A673 (cell line): ENCODE data around the gene ZNF267. TPM values are rescaled to one million over a fixed set of nuclear protein-coding genes. Genes with fewer than 3 reads are reported as not detected.
"Not testable (repeated sequence)": the region's sequence is repeated elsewhere in the genome, so short reads cannot be mapped to it uniquely, and the experiment has no call there.

Source experiments
- Bru-seq: library from RNA; stranded (reverse); fragments of 400-500 nt; gene quantifications from one replicate; lab custom pipeline; 2021; lab: Mats Ljungman, UMichigan
- BruChase-seq, 2 experiments: library from RNA; stranded (reverse); fragments of 400-500 nt; gene quantifications; one replicate each; lab custom pipeline; 2021; lab: Mats Ljungman, UMichigan
- BruUV-seq: library from RNA; stranded (reverse); fragments of 400-500 nt; replicated peaks from 2 replicates; lab custom pipeline; 2021; lab: Mats Ljungman, UMichigan
- CTCF ChIA-PET: fragments of 300-600 bp; sonication (Branson Sonifier 250); formaldehyde crosslinking; loops from one replicate; lab custom pipeline; 2022; ENCODE audit warnings: antibody characterized with exemption; lab: Charles Lee
- POLR2A ChIA-PET: fragments of 300-600 bp; sonication (Branson Sonifier 250); formaldehyde crosslinking; loops from one replicate; lab custom pipeline; 2022; ENCODE audit warnings: antibody characterized with exemption; ENCODE audit not compliant: low non-redundant PET; lab: Charles Lee
- DNase-seq: peaks from one replicate; pipeline ENCODE4 v3.0.0-alpha.2; 2015; ENCODE audit warnings: low spot score
- H3K27ac ChIP-seq: fragments of 200-600 bp; sonication (generic); 2 replicates; pipeline ENCODE4 v1.5.1; 2016; ENCODE audit warnings: mixed run types, low read depth, mild to moderate bottlenecking, mixed read lengths, antibody characterized with exemption, low read length; ENCODE audit not compliant: poor library complexity, severe bottlenecking
- H3K27me3 ChIP-seq: fragments of 200-600 bp; sonication (generic); replicated peaks from 2 replicates; pipeline ENCODE4 v1.6.1; 2017; ENCODE audit warnings: mixed run types, low read depth, mild to moderate bottlenecking, mixed read lengths, antibody characterized with exemption, low read length; ENCODE audit not compliant: insufficient read depth, poor library complexity
- H3K36me3 ChIP-seq: fragments of 200-600 bp; sonication (generic); 2 replicates; pipeline ENCODE4 v1.6.1; 2016; ENCODE audit warnings: mixed run types, mild to moderate bottlenecking, mixed read lengths, antibody characterized with exemption, low read length; ENCODE audit not compliant: insufficient read depth, poor library complexity, severe bottlenecking
- H3K4me1 ChIP-seq: fragments of 200-600 bp; sonication (generic); 2 replicates; pipeline ENCODE4 v1.6.1; 2017; ENCODE audit warnings: mixed run types, mild to moderate bottlenecking, mixed read lengths, antibody characterized with exemption, low read length; ENCODE audit not compliant: insufficient read depth, poor library complexity, severe bottlenecking
- H3K4me3 ChIP-seq: fragments of 200-600 bp; sonication (generic); 2 replicates; pipeline ENCODE4 v1.5.1; 2016; ENCODE audit warnings: low read depth, mixed run types, mild to moderate bottlenecking, mixed read lengths, low read length; ENCODE audit not compliant: poor library complexity, severe bottlenecking
- H3K9me3 ChIP-seq: fragments of 200-600 bp; sonication (generic); 2 replicates; pipeline ENCODE4 v1.6.1; 2016; ENCODE audit warnings: mixed run types, low read depth, mild to moderate bottlenecking, mixed read lengths, antibody characterized with exemption, low read length; ENCODE audit not compliant: poor library complexity, severe bottlenecking
- EZH2 ChIP-seq: fragments of 200-600 bp; sonication (generic); IDR thresholded peaks from 2 replicates; pipeline ENCODE4 v1.6.1; 2017; ENCODE audit warnings: borderline replicate concordance, low read depth, mild to moderate bottlenecking, mixed read lengths, antibody characterized with exemption, low read length; ENCODE audit not compliant: poor library complexity, severe bottlenecking
- intact Hi-C: fragments of 100-400 bp; cut with micrococcal nuclease; formaldehyde crosslinking; loops from one replicate; pipeline ENCODE4 v1.10.0; 2022; ENCODE audit not compliant: unreplicated experiment
- long read RNA-seq: library from polyadenylated mRNA; stranded (forward); transcript quantifications from one replicate; pipeline ENCODE4 v2.0.0, GENCODE V29; 2022
- total RNA-seq: library from RNA; stranded (reverse); gene quantifications from 2 replicates; pipeline ENCODE4 v1.2.3, GENCODE V29; 2021
- TF ChIP-seq, protein P1 (sequence below): fragments of 300-800, 200-600 bp; sonication (generic); conservative IDR thresholded peaks from 2 replicates; pipeline ENCODE4 v1.5.1; 2017; ENCODE audit warnings: low read depth, mild to moderate bottlenecking, antibody characterized with exemption, low read length, moderate library complexity, mixed read lengths

The ZNF267 gene
- total RNA-seq, result 17.1 and 23.0 TPM in 2 replicates
- Bru-seq, nascent RNA, result percentile 91 among the genes with signal in this experiment
- BruChase-seq, experiment 1, labeled RNA remaining after a 2-hour chase, result percentile 74 among the genes with signal in this experiment
- percentile 57 among the genes with signal in this experiment for BruChase-seq, experiment 2, labeled RNA remaining after a 6-hour chase
- long read RNA-seq, full-length matches to known transcripts, result 44 of 45 reads
- long read RNA-seq, partial matches to known transcripts, result 0 of 45 reads
- long read RNA-seq, other reads (novel, unspliced or antisense), result 1 of 45 reads

DNA sequence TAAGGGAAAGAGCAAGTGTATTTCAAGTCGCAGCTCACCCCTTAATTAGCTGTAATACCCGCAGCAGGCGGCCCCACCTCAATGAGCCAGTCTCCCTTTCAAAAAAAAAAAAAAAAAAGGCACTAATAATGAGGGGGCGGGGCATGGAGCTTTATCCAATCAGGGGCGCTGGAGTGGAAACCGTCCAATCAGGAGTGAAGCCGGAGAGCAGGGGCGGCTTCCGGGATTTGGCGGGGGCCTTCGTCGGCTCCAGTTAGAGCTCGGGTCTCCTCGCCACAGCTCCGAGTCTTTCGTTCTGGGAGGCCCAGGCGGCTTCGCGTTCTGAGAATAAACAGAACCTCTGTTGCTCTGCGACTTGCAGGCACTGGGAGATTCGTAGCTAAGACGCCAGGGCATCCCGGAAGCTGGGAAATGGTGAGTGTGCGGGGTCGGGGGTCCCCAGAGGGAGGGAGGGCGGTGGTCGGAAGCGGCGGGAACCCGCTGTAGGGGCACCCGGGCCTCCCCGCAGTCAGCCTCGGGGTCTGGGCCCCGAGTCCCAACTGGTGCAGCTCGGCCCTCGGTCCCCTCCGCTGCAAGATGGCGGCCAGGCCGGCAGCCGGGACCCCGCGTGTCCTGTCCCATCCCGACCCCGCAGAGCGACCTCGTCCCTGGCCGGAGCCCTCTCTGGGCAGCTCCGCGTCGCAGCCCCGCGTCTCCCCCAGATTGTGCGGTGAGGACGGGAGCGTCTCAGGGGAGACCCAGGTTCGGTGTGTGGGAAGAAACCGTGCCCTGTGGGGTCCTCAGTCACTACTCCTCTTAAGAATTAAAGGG lies at the start of gene ZNF267:
TSS of gene ZNF267 (plus strand) at position 252 of the 810 bp plus-strand sequence. CDS start at position 412, 160 bp downstream.
- ChIA-PET CTCF (interaction anchor here (0.8 kb wide), 1 partner anchor 14 kb away, joined by 3 read pairs; no protein-coding TSS in a partner anchor), POLR2A (interaction anchor here (0.5 to 0.8 kb wide), 3 partner anchors 44 to 756 kb away, joined by 8 to 16 read pairs (median 14); partner anchors contain the start of gene KAT8)
- Histone ChIP-seq H3K27ac (peak within 1 kb of the TSS; percentile 95), H3K36me3 (no peaks in the 10 kb centered on the region), H3K27me3 (no peaks in the 10 kb centered on the region), H3K9me3 (no peaks in the 10 kb centered on the region), H3K4me3 (peak within 1 kb of the TSS; percentile 95), H3K4me1 (peaks cover 23% of the 10 kb centered on the region)
- TF ChIP-seq, protein P1, sequence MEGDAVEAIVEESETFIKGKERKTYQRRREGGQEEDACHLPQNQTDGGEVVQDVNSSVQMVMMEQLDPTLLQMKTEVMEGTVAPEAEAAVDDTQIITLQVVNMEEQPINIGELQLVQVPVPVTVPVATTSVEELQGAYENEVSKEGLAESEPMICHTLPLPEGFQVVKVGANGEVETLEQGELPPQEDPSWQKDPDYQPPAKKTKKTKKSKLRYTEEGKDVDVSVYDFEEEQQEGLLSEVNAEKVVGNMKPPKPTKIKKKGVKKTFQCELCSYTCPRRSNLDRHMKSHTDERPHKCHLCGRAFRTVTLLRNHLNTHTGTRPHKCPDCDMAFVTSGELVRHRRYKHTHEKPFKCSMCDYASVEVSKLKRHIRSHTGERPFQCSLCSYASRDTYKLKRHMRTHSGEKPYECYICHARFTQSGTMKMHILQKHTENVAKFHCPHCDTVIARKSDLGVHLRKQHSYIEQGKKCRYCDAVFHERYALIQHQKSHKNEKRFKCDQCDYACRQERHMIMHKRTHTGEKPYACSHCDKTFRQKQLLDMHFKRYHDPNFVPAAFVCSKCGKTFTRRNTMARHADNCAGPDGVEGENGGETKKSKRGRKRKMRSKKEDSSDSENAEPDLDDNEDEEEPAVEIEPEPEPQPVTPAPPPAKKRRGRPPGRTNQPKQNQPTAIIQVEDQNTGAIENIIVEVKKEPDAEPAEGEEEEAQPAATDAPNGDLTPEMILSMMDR, result no peak
- TF ChIP-seq EZH2, result no peak
- DNase-seq, result peak; percentile 97
- intact Hi-C loops, result loop anchor here (10.0 kb wide), 1 partner anchor 789 kb away; the partner anchor contains the start of gene PRSS53
- no TSS peak for BruUV-seq

DNA sequence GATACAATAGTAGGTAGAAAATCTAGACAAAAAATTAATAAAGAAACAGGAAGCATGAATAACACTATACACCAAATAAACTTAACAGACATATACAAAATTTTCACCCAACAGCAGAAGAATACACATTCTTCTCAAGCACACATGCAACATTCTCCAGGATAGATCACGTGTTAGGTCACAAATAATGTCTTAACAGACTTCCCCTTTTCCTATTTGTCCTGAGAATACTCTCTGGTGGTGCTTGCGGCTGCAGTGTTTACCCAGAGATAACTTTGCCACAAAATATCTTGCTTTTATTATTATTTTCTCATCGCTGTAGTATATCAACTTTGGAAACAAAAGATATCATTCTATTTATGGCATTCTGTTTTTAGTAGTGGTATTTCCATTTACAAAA lies 40.6 kb upstream of the ZNF267 start:
- H3K4me1 ChIP-seq, result no peaks in the 10 kb centered on the region
- CTCF ChIA-PET, result no interaction called here
- H3K36me3 ChIP-seq, result no peaks in the 10 kb centered on the region
- POLR2A ChIA-PET, result no interaction called here
- H3K9me3 ChIP-seq, result no peaks in the 10 kb centered on the region
- intact Hi-C loops, result no loop called here
- no TSS peak for BruUV-seq
- H3K27ac ChIP-seq, result no peak overlapping the region
- H3K4me3 ChIP-seq, result no peak overlapping the region
- no peaks in the 10 kb centered on the region for H3K27me3 ChIP-seq
- no peak for TF ChIP-seq EZH2
- TF ChIP-seq, protein P1, result no peak
- DNase-seq, result no peak

DNA sequence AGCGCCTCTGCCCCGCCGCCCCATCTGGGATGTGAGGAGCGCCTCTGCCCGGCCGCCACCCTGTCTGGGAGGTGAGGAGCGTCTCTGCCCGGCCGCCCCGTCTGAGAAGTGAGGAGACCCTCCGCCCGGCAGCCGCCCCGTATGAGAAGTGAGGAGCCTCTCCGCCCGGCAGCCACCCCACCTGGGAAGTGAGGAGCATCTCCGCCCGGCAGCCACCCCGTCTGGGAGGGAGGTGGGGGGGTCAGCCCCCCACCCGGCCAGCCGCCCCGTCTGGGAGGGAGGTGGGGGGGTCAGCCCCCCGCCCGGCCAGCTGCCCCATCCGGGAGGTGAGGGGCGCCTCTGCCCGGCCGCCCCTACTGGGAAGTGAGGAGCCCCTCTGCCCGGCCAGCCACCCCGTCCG lies 37.2 kb upstream of the ZNF267 start:
- H3K27me3 ChIP-seq, POLR2A ChIA-PET, H3K4me1 ChIP-seq, intact Hi-C loops, CTCF ChIA-PET, DNase-seq, BruUV-seq, H3K4me3 ChIP-seq, H3K9me3 ChIP-seq, H3K27ac ChIP-seq, H3K36me3 ChIP-seq: not testable (repeated sequence)
